GM19023 (cell line): Measurements from ENCODE around the gene ADGRG2.

Experiments used
- ATAC-seq: cut with Tn5 transposase; IDR thresholded peaks from one replicate; pipeline ENCODE4 v1.9.1; 2021; ENCODE audit warnings: mild to moderate bottlenecking, moderate library complexity; ENCODE audit not compliant: unreplicated experiment

Gene ADGRG2

DNA sequence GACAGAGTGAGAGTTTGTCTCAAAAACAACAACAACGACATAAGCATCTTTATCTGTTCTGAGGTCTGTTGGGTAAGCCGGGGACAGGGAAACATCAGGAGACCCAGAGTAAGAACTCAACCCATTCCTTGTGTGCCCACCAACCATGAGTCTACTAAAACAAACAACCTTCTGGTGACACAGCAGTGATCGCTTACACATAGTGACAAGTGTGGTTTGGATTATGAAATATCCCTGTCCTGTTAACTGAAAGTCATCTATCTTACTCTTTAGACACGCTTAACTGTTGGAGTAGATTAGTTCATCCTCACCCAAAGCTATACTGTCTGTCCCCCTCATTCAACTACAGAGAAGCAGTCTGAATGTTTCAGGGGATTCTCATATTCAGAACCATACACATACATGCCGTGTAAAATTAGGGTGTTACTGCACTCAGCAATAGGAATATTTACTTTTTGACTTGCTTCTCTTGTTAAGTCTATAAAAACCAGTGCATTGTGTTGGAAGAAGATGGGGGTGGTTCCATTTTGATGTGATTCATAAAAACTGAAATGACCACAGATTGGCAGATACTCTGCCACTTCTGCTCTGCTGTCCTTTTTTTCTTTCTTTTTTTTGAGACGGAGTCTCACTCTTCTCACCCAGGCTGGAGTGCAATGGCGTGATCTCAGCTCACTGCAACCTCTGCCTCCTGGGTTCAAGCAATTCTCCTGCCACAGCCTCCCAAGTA is 165.8 kb downstream of the ADGRG2 start:
- ATAC-seq: no peak

DNA sequence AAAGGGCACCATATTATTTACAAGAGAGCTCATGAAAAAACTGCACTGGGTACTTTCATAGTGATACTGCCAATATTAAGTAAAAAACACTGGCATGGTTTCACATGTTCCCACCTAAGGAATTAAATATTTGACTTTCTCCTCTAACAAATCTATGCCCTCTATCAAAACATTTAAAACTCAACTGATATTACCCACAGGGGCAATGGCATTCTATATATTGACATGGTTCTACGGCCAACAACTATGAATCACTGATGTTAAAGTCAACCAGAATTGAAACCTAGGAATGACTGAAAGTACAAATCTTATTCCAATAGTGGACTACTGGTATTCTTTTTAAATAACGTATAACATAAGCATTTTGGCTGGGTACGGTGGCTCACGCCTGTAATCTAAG is 166.6 kb downstream of the ADGRG2 start:
- ATAC-seq: no peak

DNA sequence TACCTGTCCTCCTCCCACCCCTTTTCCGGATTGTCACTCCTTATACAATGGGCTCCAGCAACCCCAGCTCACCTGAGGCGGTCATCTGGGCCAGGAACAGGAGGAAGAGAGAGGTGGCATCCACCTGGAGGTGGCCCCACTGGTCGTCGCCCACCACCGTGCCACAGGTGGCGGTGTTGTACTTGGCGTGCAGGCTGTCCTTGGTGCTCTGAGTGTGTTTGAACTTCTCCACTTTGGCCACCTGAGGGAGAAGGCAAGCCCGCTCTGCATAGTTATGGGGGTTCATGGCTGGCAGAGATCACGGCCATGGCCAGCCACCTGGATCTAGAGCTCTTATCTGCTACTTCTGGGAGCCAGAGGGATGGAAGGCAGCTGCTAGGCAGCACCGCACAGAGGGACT is 171.2 kb downstream of the ADGRG2 start:
- ATAC-seq: no peak

DNA sequence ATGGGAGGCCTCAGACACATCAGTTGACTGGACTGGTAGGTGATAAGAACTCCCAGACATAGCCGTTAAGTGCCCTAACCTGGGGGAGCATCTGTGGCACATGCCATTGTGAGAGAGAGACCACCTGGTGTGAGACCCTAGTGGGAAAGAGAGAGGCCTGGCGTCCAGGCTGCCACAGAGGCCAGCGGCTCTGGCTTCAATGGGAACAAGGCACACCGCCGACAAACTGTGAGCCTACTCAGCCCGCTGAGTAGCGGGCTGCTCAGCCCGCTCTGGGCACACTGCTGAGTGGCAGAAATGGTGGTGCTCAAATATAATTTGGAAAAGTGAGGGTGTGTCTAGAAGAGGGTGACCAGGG is 172.3 kb downstream of the ADGRG2 start:
- ATAC-seq: no peak

DNA sequence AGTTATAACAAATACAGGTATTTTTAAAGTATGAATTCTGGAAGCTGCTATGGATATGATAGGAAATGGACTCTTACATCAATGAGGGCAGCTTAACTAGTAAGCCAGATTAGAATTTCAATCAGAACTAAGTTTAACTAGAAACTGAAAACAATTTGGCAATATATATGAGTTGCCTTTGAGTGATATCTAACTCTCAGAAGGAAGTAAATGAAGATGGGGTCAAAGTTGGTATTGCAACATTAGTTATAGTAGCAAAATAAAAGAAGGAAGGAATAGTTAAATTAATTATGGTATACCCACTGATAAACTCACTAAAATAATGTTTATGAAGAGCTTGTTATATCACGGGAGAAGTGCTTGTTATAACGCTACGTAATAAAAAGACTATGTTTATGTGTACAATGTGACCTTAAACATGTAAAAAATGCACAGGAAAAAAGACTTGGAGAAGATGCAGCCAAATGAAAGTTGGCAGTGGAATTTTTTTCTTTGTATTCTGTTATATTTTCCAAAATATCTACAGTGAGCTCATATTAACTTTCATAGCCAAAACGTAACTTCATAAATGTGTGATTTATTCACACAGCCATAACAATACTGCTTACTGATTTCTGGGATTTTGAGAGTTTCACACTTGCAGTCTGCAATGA is 172.9 kb downstream of the ADGRG2 start:
- ATAC-seq: no peak

DNA sequence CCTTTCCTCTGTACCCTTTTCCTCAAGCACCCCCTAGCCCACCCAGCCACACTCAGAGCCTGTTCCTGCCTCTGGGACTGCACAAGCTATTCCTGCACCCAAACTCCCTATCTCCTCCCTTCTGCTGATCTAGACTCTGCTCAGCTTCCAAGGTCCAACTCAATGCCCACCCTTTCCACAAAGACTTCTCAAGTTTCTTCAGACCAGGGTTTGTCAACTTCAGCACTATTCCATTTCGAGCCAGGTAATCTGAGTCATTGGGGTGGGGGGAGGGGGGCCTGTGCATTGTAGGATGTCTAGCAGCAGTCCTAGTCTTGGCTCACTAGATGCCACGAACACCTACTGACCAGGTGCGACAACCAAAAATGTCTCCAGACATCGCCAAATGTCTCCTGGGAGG is 175.7 kb downstream of the ADGRG2 start:
- no peak for ATAC-seq

DNA sequence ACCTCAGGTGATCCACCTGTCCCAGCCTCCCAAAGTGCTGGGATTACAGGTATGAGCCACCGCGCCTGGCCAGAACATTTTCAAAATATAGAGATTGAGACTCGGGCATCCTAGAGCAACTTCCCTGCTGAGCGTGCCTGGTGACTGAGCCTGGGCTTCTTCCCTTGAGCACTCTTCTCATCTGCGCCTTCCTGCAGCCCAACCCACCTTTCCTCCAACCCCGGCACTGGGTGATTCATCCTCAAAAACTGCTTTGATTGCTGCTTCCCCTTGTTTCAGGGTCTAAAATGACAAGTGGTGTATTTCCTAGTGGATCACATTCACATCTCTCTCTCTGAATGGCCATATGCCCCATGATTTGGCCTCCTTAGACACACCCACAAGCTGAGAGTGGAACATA is 176.1 kb downstream of the ADGRG2 start:
- no peak for ATAC-seq

DNA sequence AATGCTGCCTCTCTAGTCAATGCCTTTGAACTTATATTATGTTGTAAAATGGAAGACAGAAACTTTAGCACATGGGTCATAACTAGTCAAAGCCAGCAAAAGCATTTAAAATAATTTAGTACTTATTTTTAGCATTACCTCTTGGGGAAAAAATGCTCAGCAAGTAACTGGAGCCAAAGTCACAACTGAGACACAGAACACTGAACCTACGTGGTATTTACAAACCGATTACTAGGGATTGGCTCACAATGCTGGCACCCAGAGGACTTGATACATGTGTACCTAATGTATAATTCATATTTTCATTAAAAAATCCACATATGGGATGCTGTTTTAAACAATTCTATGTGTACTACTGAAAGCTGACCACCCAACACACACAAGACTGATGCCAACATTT is 176.8 kb downstream of the ADGRG2 start:
- no peak for ATAC-seq

DNA sequence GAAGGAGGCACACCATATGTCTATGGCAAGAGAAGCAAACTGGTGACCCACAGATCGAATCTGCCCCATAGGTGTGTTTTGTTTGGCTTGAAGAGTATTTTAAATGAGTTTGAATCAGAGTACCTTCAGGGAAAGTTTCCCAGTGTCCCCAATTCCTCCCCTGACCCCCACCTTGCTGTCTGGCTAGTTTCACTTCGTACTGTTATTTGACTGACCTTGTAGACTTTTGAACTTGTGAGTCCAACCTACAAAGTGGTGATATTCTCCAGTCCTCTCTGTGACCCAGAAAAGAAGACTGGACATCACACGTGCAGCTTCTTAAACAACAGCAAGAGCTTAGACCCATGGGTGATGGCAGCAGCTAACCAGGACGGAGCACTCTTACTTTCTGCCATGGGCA is 177.8 kb downstream of the ADGRG2 start:
- ATAC-seq: no peak

DNA sequence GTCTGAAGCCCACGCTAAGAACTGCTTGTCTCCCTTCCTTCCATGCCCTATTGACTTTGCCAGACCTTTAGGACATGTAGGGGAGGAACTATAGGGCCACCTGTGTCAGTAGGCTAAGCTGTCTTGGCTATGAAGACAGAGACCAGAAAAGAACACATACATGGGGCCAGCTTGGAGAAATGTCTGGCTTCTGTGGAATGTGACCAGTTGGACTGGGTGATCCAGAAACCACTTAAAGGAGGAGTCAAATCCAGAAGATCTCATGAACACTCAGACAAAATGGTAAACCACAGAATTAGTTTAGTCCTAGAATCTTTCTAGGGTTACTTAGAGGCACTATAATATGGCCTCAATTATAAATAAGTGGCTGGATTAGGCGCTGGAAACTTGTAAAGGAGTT is 180.4 kb downstream of the ADGRG2 start:
- ATAC-seq: no peak
